ENCODE results near the gene GDI2.
"Not testable (repeated sequence)": the region's sequence is repeated elsewhere in the genome, so short reads cannot be mapped to it uniquely, and the experiment has no call there.

GDI2 gene

DNA sequence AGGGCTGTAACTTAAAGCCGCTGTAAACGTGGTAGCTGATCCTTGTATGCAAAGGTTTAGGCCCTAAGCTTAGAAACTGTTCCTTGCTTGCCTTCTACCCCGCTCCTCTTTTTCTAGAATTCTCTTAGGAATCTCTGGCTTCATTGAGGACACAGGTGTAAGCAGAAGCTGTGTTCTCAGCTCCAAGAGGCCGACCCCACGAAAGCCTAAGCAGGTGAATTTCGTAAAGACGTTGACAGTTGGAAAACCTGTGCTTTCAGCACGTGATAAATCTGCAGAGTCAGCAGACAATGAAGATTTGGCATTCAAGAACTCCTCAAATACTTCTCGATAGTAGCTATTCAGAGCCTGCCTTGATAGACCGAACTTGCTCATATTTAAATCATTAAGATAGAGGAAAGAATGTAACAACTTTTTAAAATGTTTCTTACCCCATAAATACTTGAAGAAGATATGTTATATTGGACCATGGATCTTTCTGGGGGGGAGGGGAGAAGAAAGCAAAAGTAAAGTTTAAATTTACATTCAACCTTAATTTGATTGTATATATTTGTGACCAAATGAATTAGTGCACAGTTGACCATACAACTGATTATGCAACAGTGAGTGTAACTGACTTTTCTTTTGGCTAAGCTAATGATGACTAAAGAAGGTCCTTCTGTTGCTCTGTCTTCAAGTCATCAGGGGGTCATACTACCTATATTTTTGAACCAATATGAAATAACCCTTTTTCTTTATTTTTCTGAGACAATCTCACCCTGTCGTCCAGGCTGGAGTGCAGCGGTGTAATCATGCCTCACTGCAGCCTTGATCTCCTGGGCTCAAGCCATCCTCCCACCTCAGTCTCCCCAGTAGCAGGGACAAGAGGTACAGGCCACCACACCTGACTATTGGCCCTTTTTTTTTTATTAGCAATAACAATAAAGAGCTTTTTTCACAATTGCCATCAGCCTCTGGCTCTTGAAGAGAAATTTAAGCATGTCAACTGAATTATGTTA, 1.2 kb upstream of the GDI2 start:
- DNase-seq (ENCODE audit: low read depth) = no peak
- TF ChIP-seq, protein P1, sequence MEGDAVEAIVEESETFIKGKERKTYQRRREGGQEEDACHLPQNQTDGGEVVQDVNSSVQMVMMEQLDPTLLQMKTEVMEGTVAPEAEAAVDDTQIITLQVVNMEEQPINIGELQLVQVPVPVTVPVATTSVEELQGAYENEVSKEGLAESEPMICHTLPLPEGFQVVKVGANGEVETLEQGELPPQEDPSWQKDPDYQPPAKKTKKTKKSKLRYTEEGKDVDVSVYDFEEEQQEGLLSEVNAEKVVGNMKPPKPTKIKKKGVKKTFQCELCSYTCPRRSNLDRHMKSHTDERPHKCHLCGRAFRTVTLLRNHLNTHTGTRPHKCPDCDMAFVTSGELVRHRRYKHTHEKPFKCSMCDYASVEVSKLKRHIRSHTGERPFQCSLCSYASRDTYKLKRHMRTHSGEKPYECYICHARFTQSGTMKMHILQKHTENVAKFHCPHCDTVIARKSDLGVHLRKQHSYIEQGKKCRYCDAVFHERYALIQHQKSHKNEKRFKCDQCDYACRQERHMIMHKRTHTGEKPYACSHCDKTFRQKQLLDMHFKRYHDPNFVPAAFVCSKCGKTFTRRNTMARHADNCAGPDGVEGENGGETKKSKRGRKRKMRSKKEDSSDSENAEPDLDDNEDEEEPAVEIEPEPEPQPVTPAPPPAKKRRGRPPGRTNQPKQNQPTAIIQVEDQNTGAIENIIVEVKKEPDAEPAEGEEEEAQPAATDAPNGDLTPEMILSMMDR (IDR thresholded peaks at IDR 0.05; ENCODE audit: control insufficient read depth, insufficient read depth, low read depth, low read length, missing control alignments) = no peak
- peak overlapping the region; percentile 49 for H3K4me3 ChIP-seq (ENCODE audit: control insufficient read depth, low read depth, low read length)

DNA sequence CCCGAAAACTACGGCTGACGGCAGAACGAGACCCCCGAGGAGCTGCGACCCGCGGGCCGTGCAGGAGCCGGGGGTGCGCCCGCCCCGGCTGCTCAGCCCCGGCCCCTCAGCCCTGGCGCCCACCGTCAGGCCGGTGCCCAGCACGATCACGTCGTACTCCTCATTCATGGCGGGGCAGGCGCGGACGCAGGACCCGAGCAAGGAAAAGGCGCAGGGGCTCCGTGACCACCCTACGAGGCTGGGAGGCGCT, 218 bp downstream of the GDI2 start:
- TF ChIP-seq, protein P1 (IDR thresholded peaks at IDR 0.05; ENCODE audit: control insufficient read depth, insufficient read depth, low read depth, low read length, missing control alignments) = no peak
- peak overlapping the region; percentile 67 for H3K4me3 ChIP-seq (ENCODE audit: control insufficient read depth, low read depth, low read length)
- DNase-seq (ENCODE audit: low read depth) = no peak

DNA sequence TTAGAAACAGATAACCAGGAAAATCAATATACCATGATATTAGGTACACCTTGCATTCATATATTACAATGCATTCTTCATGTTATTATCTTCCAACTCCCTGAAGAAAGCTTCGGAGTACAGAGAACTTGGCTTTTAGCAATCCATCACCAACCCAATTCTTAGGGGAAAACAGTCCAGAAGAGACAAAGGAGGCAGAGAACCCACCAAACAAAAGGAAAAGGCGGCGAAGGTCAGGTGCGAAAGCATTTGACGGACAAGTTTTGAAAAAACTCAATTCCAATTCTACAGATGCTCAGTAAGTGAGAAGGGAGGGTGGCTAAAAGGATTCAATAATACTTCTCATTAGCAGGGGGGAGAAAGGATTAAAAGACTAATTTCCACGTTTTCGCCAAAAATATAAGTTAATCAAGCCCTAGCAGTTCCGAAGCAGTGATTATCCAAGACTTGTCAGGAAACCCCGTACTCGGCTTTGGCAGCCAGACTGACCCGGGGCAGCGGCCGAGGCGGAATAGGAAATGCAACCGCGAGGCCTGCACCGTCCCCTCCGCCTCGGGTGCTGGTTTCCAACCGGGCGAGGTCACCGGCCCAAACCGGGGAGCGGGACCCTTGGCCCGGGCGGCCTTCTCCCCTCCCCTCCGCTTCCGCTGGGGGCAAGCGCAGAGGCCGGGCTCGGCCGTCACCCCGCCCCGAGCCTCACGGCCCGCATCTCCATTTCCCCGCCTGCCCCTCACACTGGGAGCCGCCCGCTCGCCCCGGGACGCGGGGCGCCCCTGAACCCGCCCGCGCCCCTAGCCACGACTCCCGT, 747 bp downstream of the GDI2 start:
- peak overlapping the region; percentile 67 for H3K4me3 ChIP-seq (ENCODE audit: control insufficient read depth, low read depth, low read length)
- TF ChIP-seq, protein P1 (IDR thresholded peaks at IDR 0.05; ENCODE audit: control insufficient read depth, insufficient read depth, low read depth, low read length, missing control alignments) = no peak
- no peak for DNase-seq (ENCODE audit: low read depth)

DNA sequence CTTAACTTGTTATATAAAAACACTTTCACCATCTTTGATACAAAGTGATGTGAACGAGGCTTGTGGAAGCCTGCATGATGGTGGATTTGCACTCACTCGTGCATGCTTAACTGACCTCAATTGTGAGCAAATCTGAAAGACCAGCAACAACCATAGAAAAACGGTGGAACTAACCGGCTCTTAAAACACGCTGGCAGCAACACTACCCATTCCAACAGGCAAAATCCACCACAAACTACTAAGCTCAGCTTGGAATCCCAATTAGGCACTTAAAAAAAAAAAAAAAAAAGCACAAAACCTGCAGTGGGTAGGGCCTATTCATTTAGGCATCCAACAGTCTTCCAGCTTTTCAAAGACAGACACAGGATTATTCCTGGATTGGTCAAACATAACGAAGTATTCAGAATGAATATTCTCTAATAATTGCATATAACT, 1.8 kb downstream of the GDI2 start:
- peak overlapping the region; percentile 67 for H3K4me3 ChIP-seq (ENCODE audit: control insufficient read depth, low read depth, low read length)
- no peak for DNase-seq (ENCODE audit: low read depth)
- TF ChIP-seq, protein P1 (IDR thresholded peaks at IDR 0.05; ENCODE audit: control insufficient read depth, insufficient read depth, low read depth, low read length, missing control alignments) = no peak

DNA sequence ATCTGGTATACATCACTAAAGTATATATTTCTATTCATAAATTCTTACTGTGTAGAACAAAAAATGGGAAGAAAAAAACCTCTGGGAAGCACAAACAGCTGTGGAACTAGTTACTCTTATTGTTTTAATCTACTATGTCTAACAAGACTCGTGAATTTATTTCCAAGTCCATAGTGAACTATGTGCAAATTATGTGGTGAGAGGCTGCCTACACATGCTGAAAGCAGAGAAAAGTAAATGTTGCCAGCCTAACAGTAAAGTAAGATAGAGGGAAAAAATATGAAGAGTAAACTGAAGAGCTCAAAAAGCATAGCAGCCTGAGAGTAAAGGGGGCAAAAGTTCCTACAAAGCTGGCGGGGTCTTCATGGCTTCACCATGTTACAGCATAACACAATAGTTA, 3.0 kb downstream of the GDI2 start:
- no peak overlapping the region for H3K4me3 ChIP-seq (ENCODE audit: control insufficient read depth, low read depth, low read length)
- TF ChIP-seq, protein P1 (IDR thresholded peaks at IDR 0.05; ENCODE audit: control insufficient read depth, insufficient read depth, low read depth, low read length, missing control alignments) = no peak
- no peak for DNase-seq (ENCODE audit: low read depth)

DNA sequence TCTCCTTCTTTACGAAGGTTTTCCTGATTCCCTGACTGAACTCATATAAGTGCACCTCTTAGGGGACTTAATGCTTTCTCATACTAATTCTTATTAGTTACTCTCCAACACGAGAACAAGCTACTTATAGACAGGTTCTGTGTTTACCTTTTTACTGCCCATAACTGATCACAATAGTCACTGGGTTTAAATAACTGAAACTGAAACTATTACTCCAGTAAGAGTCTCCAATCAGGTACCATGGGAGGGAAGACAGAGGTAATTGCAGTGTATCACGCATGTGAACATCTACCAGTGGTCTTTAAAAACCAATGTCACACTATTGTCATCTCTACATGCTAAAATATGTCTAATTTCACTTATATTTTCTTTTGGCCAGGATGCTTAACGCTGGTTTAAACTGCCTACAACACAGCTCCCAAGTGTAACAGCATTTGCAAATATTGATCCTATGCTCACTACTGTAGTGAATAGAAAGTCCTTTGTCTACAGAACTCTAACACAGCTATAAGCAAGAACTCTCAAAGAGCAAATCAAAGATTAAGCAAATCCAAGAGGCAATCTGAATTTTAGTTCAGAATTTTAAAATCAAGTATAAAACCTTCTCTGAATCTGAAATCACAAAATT, 3.6 kb downstream of the GDI2 start:
- DNase-seq (ENCODE audit: low read depth) = no peak
- no peak overlapping the region for H3K4me3 ChIP-seq (ENCODE audit: control insufficient read depth, low read depth, low read length)
- TF ChIP-seq, protein P1 (IDR thresholded peaks at IDR 0.05; ENCODE audit: control insufficient read depth, insufficient read depth, low read depth, low read length, missing control alignments) = no peak

DNA sequence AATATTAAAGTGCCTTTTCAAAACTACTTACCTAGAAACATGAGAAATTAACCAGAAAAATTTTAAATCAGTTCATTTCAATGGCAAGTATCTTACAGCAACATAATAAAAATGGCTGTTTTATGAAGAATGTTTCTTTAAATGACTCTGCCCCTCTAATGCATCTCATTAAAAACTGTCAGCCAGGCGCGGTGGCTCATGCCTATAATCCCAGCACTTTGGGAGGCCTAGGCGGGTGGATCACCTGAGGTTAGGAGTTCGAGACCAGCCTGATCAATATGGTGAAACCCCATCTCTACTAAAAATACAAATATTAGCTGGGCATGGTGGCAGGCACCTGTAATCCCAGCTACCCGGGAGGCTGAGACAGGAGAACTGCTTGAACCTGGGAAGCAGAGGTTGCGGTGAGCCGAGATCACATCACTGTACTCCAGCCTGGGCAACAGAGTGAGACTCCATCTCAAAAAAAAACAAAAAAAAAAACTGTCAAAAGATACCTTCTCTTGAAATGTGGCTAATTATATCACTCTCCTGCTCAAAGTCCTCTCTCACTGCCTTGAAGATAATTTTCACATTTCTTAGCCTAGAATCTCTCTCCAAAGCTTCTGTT, 4.3 kb downstream of the GDI2 start:
- DNase-seq (ENCODE audit: low read depth); H3K4me3 ChIP-seq (ENCODE audit: control insufficient read depth, low read depth, low read length): not testable (repeated sequence)

Data from AG09309 (cell line).